Measurements from ENCODE around the gene LRRTM1.

DNA sequence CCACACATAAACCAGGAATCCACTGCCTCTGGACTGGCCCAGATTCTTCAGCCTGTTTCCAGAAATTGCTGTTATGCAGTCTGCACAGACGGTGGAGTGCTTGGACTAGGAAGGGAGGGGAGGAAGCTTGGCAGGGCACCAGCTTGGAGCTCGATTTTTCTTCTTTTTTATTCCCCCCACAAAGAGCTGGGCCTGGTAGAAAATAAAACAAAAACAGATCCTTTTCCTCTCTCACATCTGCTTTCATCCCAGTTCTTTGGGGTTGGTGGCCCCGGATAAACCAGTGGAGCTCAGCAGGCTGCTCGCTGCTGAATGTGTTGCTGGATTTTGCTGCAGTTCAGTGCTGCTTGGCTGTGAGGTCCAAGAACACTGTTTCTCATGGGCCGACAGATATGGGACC is 16.0 kb downstream of the LRRTM1 start:
- TF ChIP-seq GABPA (IDR thresholded peaks at IDR 0.05 in 1 of 2, conservative IDR thresholded peaks at IDR 0.05 in 1 of 2) (no peak), EGR1 (IDR thresholded peaks at IDR 0.05; ENCODE audit: low read depth in 2 of 2) (no peak), YY1 (IDR thresholded peaks at IDR 0.05) (no peak), FOXA2 (IDR thresholded peaks at IDR 0.05) (no peak), RAD21 (IDR thresholded peaks at IDR 0.05) (peak; percentile 42 to 43), JUND (IDR thresholded peaks at IDR 0.05) (no peak)
- TF ChIP-seq, protein P1, sequence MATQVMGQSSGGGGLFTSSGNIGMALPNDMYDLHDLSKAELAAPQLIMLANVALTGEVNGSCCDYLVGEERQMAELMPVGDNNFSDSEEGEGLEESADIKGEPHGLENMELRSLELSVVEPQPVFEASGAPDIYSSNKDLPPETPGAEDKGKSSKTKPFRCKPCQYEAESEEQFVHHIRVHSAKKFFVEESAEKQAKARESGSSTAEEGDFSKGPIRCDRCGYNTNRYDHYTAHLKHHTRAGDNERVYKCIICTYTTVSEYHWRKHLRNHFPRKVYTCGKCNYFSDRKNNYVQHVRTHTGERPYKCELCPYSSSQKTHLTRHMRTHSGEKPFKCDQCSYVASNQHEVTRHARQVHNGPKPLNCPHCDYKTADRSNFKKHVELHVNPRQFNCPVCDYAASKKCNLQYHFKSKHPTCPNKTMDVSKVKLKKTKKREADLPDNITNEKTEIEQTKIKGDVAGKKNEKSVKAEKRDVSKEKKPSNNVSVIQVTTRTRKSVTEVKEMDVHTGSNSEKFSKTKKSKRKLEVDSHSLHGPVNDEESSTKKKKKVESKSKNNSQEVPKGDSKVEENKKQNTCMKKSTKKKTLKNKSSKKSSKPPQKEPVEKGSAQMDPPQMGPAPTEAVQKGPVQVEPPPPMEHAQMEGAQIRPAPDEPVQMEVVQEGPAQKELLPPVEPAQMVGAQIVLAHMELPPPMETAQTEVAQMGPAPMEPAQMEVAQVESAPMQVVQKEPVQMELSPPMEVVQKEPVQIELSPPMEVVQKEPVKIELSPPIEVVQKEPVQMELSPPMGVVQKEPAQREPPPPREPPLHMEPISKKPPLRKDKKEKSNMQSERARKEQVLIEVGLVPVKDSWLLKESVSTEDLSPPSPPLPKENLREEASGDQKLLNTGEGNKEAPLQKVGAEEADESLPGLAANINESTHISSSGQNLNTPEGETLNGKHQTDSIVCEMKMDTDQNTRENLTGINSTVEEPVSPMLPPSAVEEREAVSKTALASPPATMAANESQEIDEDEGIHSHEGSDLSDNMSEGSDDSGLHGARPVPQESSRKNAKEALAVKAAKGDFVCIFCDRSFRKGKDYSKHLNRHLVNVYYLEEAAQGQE (IDR thresholded peaks at IDR 0.05) = no peak
- TF ChIP-seq, protein P2, sequence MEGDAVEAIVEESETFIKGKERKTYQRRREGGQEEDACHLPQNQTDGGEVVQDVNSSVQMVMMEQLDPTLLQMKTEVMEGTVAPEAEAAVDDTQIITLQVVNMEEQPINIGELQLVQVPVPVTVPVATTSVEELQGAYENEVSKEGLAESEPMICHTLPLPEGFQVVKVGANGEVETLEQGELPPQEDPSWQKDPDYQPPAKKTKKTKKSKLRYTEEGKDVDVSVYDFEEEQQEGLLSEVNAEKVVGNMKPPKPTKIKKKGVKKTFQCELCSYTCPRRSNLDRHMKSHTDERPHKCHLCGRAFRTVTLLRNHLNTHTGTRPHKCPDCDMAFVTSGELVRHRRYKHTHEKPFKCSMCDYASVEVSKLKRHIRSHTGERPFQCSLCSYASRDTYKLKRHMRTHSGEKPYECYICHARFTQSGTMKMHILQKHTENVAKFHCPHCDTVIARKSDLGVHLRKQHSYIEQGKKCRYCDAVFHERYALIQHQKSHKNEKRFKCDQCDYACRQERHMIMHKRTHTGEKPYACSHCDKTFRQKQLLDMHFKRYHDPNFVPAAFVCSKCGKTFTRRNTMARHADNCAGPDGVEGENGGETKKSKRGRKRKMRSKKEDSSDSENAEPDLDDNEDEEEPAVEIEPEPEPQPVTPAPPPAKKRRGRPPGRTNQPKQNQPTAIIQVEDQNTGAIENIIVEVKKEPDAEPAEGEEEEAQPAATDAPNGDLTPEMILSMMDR (IDR thresholded peaks at IDR 0.05; ENCODE audit: low read depth, low read length, missing input control) = no peak
